ENCODE data around the gene GRM8. TPM values are rescaled to one million over a fixed set of nuclear protein-coding genes. Genes with fewer than 3 reads are reported as not detected.

The GRM8 gene
- total RNA-seq, 1 experiment from 2014 or later = 2.7 TPM

DNA sequence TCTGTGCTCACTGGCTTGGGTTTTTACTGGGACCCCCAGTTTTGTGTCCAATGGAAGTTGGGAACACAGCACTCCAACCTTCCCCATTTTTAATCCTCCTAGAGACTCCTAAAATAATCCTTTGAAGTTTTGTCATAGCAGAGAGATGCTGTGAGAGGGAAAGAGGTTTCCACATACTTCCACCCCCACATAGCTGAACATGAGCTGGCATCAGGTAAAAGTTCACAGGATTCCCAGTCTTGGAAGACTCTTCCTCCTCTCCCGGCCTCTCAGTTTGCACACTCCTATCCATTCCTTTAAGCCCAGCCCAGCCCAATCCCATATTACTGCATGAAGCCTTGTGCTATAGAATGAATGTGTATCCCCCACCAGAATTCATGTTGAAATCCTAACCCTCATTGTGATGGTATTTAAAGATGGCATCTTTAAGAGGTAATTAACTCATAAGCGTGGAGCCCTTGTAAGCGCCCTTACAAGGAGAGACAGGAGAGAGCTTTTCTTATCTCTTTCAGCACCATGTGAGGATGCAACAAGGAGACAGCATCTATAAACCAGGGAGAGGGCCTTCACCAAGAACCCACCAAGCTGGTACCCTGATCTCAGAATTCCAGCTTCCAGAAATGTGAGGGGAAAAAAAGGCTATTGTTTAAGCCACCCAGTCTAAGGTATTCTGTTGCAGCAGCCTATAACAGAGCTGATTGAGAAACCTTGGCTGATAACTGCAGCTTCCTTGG lies 22.4 kb downstream of the GRM8 start:
- DNase-seq (ENCODE audit: low spot score) = no peak

DNA sequence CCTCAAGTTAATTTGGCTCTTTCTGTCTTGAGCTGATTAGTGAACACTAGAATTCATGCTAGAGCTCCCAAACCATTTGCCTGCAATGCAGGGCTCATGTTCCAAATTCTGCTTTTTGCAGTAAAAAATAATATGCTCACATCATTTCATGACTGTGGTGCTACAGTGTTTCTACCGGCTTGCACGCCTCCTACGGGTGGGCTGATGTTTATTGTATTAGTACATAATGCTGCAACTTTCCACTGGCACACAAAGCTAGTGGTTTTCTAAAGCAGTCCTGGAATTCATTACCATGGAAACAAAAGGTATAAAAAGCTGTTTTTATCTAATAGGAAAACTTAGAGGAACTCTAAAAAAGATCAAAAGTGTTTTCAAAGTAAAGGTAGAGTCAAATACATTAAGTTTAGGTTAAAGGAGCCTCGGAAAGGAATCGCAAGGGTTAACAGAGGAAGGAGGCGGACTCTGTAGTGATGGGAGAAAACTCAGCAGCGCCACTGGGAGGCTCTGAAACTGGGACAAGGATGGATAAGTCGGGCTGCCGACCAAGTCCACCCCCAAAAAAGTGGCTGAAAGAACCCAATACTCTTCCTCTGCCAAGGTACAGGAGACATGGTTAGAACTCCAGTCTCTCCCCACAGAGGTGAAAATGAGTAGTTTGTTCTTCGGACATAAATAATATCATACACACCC lies 25.9 kb downstream of the GRM8 start:
- DNase-seq (ENCODE audit: low spot score) = no peak

DNA sequence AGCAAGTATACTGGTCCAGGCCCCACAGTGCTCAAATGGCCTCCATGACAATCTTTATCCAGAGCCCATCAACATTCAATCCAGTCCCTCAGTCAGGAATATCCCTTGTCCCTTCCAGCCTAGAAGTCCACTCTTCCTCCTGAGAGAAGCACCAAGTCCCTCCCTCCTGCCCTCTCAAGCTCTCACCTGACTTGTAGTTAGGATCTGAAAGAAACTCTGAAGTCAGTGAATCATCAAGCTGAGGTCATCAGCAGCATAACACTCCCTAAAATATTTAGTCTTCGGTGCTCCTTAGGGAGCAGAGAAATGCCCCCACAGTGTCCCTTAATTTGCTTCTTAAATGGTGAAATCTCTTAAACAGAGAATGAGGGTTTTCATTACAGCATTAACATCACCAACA lies 31.0 kb downstream of the GRM8 start:
- DNase-seq (ENCODE audit: low spot score) = no peak

DNA sequence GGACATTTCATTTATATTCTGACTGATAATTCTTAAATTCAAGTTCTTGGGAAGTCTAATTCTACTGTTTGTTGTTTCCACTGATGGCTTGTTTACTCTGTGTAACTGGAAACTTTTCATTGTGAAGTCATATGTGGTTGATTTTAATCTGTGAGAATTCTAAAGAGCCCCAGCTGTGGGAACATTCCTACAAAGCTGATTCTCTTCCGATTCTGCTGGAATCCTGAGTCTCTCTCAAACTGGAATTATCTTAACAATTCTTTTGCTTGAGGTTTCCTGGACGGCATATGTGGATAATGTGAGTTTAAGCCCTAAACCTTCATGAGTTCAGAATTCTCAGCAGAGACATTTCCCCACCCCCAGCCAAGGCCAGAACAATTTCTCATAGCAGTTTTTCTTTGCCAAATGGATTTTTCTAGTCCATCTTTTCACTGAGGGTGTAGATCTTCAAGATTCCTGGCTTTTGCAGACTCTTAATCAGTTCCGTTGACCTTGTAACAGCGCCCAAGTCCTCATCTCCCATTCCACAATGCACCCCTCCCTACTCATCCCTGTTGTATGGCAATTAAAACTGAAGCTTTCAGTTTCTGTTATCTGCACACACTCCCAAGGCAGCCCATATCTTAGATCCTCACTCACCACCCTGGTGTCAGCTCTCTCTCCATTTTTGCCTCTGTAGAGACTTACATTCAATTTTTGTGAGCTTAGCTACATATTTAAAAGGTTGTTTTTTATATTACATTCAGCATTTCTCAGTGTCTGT lies 37.6 kb downstream of the GRM8 start:
- DNase-seq (ENCODE audit: low spot score) = peak; percentile 52

DNA sequence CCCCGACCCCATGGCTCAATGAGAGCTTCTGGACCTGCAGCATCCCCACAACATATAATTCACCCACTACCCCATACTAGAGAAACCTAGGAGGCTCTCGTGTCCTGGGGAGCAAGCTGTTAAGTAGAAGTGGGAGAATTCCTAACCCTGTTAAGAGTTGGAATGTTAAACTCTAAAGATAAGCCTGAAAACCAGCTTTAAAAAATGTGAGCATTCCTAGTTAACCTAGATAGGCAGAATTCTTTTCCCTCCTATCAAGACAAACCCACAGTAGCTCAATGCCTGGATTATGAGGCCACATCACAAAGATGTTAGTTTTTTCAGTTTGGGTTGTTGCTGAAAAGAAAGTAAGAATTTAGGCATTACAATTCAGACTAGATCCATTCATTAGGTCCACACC lies 42.9 kb downstream of the GRM8 start:
- DNase-seq (ENCODE audit: low spot score) = no peak

DNA sequence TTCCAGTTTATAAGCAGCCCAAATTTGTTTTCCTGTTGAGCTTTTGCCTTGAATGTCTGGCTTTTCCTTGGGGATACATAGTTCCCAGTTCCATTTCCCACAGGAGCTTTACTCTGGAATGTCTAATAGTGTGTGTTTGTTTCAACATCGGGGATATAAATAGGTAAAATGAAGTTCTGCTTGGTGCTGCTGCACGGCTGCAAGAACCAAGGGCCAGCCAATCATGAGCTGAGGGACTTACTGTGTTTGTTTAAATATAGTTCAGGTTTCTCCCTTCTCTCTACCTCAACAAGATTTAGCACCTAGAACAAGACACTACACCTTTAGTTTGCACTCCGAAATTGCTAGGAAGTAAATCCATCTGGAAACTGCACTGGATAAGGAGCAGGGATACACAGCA lies 43.9 kb downstream of the GRM8 start:
- DNase-seq (ENCODE audit: low spot score) = no peak

DNA sequence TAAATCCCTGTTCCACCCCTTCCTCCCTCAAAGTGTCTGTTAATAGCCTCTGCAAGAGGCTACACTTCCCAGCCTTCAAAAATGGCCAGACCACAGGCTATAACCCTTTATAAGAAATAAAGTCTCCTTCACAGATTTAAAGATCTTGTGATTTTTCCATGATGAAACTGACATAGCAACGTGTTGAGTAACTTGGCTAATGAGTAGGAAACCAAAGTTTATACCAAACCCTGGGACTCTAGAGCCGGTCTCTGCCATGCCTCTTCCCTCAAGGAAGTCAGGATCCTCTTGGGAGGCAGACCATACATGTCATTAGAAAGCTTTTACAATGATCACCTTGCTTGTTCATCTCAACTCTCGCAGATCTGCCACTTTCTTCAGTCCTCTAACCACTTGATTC lies 44.4 kb downstream of the GRM8 start:
- DNase-seq (ENCODE audit: low spot score) = no peak

DNA sequence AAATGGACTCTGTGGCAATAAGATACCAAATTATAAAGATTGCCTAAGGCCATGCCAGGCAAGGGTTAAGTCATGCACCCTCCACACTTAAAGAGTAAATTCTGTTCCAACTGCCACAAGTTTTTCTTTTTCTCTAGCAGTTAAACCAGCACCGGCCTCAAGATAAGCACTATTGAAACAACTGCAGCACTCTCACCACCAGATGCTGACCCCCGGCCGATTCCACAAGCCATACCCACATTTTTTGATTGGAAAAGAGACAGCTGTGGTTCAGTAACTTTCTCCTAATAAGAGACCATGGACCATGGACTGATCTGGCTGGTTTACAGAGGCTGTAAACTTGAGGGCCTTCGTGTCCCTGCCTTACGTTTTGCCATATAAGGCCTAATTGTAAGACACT lies 44.9 kb downstream of the GRM8 start:
- no peak for DNase-seq (ENCODE audit: low spot score)

DNA sequence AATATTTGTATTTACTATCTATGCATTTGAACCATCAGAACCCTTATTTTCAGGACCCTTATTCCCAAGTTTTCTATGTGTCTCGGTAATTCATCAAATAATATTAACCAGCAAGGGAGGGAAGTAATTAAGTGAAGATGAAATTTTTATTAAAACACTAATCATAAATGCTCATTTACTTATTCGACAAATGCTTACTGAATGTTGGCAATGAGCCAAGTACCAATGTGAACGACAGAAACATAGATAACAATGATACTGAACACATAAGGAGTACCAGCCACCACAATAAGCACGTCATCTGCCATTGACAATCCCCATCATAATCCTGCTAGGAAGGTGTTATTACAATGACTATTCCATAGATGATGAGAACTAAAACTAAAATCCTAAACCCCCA lies 45.5 kb downstream of the GRM8 start:
- DNase-seq (ENCODE audit: low spot score) = no peak

DNA sequence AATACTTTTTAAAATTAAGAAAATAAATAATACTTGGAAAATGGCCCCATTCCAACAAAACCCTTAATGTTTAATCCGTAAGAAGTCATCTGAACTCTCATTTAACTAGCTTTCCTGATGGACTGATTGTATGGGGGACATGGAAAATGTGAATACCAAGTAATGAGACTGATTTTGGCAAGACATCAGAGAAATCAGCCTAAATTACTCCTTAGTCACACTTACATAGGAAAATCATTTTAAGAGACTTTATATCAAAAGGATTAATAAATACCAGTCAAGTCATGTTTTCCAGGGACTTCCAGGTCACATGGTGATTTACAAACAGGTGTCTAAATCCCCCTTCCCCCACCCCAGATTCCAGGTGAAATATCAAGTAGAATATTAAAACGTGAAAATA lies 58.2 kb downstream of the GRM8 start:
- no peak for DNase-seq (ENCODE audit: low spot score)

DNA sequence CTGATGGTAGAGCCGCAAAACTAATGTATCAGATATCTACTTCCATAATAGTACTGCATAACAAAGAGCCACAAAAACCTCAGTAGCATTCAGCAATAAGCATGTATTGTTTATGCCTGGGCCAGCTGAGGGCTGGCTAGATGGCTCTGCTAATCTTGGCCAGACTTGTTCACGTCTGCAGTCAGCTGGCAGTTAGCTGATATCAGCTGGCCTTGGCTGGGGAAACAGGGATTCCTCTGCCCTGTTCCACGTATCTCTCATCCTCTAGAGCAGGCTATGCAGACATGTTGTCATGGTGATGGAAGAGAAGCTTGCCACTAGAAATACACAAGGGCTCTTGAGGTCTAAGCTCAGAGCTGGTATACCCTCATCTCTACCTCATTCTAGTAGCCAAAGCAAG lies 62.9 kb downstream of the GRM8 start:
- DNase-seq (ENCODE audit: low spot score) = peak; percentile 70

DNA sequence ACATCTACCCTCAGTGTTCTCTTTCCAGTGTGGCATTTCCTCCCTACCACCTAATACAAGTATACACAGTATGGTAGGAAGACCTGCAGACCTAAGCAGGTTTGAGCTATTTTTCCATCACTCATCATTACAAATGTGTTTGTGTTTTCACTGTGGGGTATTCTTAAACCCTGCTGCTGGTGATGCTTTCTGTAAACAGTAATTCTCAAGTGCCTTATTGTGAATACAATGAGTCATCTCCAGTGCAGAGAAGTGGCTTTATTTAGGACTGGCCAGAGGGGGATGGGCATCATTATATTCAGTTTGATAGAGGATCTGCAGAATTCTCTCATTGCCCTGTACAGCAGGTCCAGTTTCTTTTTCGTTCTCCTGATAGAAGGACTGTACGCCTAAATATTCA lies 63.7 kb downstream of the GRM8 start:
- peak; percentile 89 for DNase-seq (ENCODE audit: low spot score)

DNA sequence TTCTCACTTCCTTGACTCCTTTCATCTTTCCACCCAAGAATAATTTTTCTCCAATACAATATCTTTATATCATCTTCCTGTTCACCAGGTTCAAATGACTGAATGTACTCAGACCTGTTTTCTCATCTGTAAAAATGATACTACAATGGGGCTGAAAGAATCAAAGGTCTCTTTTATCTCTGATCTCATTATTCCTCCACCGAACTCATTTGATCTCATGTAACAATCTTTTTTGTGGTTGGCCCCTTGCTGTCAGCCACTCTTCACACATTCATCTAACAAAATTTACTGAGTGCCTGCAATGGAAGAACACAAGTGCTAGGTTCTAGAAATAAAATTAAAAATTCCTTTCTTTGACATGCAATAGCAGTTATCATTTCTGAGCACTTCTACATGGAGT lies 65.0 kb downstream of the GRM8 start:
- DNase-seq (ENCODE audit: low spot score) = no peak

DNA sequence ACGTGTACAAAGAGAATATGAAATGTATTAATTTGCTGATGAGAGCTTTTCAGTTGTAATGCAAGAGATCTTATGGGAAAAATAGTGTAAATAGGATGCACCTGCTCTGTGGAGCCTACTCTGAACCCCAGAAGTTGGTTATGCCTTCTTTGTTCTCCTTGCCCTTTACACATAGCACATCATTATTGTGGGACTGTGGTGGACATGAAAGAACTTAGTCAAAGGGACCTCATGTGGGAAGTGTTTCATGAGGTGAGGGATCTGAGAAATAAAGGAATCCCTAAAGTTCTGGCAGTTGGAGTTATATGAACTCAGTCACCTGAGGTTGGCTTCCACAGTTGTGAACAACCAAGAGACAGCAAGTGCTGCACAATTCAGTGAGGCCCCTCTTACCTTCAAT lies 66.1 kb downstream of the GRM8 start:
- no peak for DNase-seq (ENCODE audit: low spot score)

DNA sequence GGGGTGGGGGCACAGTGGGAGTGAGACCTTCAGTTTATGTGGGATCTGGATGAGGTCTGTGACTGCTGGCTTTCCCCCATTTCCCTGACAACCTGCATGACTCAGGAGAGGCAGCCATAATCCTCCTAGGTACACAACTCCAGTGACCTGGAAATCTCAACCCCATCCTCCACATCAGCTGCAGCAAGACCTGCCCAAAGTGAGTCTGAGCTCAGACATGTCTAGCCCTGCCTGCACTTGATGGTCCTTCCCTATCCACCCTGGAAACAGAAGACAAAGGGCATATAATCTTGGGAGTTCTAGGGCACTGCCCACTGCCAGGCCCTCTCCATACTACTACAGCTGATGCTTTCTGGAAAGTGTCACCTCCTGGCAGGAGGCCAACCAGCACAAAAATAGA lies 75.6 kb downstream of the GRM8 start:
- no peak for DNase-seq (ENCODE audit: low spot score)

DNA sequence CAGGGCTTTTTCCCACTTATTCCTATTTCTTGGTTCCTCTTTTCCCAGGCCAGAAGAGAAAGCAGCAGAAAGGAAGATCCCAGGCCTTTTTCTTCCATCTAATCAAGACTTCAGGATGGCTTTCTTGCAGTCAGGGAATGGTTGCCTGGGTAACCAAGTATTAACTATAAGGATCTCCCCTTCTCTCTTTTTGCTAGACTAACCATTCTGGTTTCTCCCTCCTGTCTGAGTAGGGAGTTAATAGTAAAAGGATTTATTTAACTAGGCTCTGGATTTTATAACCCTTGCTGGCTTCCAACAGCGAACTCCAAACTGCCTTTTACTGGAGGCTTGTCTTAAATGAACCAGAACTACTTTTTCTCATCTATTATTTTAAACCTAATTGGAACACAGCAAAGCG lies 90.4 kb downstream of the GRM8 start:
- DNase-seq (ENCODE audit: low spot score) = no peak

DNA sequence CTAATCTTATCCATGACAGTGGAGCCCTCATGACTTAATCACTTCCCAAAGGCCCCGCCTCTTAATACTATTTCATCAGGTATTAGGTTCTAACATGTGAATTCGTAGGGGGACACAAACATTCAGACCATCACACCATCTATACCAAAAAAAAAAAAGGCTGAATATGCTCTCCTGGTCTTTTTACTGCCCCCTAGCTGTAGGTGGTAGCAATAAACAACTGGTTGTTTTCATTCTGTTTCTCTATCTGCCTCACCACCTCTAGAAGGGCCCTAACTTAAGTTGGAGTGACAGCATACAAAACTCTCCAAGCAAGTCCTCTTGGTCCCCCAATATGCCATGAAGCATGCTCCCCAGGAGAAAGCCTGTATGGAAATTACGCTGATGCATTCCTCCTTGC lies 94.1 kb downstream of the GRM8 start:
- DNase-seq (ENCODE audit: low spot score) = peak; percentile 8

DNA sequence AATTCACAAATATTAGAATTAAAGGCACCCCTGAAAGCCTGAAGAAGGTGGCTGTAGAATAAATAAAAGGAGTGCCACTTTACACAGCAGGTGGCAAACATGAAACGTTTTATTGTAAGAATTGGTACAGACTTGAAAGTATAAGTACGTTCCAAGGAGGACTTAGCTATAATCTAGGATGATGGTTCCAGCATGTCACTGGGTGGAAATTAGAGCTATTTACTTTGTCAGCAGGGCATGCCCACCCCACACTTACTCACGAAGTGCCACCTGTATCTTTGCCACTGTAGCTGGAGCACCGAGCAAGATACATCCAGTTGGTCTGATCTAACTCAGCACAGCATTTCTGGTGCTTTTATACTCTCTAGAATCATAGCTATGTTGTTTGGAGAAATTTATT lies 97.8 kb downstream of the GRM8 start:
- DNase-seq (ENCODE audit: low spot score) = no peak

DNA sequence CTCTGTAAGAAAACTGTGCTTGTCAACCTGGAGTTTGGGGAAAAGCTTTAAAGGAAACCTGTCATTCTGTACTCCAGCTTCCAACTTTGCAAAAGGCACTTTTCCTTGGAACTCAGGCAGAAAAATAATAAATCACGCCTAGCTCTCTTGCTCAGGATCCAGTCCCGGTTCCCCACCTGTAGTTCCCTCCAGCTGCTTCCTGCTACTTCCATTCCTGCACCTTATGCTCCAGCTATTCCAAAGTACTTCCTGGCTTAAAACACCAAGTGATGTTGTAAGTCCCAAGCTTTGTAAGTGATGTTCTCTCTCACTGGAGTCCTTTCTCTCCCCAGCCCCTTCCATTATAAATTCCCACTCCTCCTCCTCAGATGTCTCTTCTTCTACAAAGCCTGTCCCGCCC lies 98.6 kb downstream of the GRM8 start:
- DNase-seq (ENCODE audit: low spot score) = no peak

DNA sequence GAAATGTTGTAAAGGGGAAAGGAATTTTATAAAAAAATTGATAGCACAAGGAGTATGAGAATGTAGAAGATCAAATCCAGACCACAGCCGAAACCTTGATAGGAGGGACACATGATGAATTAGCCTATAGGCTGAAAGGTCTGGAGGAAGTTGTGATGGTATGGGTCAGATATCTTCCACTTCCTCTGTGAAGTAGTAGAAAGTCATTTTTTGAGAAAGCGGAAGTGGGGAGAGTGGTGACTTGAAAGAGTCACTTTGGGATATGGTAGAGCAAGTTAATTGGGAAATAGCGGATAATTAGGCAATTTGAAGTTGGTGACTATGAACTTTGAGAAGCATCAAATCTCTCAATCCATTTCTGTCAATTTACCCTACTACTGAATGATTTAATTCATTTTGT lies 99.4 kb downstream of the GRM8 start:
- DNase-seq (ENCODE audit: low spot score) = no peak

DNA sequence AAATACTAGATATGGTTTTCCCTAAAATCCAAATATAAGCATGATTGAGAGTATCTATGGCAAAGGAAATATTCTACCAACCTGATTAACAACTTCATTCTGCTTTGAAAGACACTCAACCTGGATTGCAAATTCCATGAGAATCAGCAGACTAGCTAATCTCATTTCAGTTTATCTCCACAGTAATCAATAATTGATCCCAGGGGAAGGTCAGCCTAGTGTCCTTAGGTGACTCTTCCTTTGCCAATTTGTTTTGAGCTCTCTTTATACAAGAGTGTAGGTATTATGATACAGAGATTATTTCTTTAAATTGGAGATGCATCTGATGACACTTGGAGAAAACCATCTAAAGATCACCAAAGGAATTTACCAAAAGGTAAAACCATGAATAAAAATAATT lies 100.3 kb downstream of the GRM8 start:
- DNase-seq (ENCODE audit: low spot score) = no peak

DNA sequence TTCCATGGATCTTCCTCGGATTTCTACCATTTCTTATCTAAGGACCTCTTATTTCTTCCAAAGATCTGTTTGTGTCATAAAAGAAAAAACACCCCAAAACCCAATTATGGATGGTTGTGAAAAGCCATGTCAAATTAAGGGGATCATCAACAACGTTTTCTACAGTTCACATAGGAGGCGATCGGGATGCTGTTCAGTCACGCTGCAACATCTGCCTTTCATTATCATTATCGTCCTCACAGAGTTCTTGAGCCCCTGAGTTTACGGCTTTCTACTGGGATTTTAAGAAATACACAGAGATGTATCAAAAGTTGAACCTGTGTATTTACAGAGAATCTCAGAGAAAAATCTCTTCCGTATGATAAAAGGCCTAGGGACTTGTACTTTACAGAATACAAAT lies 101.4 kb downstream of the GRM8 start:
- no peak for DNase-seq (ENCODE audit: low spot score)

DNA sequence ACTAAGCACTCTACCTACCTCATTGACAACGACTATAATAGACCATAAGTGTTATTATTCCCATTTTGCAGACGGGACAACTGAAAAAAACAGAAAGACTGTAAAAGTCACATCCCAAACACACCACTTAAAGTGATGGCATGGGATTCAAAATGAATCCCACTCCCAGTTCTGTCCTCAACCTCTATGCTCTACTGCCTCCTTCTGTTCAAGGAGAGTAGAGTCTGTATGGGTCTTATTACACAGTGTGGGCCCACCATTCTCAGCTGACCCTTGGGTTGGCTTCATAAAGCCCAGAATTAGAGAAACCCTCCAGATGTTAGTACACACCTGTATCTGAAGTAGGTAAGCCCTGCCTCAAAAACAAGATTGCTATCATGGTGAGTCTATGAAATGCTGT lies 102.2 kb downstream of the GRM8 start:
- DNase-seq (ENCODE audit: low spot score) = no peak

Measured in H4 (cell line).